Measurements from ENCODE around the gene NBAS. TPM values are rescaled to one million over a fixed set of nuclear protein-coding genes. Genes with fewer than 3 reads are reported as not detected.

NBAS gene
- total and polyA plus RNA-seq, 2 donors (not counting 3 experiments of a cell fraction or from before 2014, with no cell fraction given): 29.4 to 43.0 TPM

- no peak for FAIRE-seq
- H3K9me3 ChIP-seq (replicated peaks; ENCODE audit: control insufficient read depth, insufficient read depth, low read length): no peaks in the 10 kb centered on the region
- no peaks in the 10 kb centered on the region for H3K9me1 ChIP-seq (replicated peaks; ENCODE audit: control insufficient read depth, extremely low read depth, insufficient read depth, low read length)
- no peak overlapping the region for H3K4me2 ChIP-seq (ENCODE audit: insufficient read depth, low read length)
- DNase-seq (ENCODE audit: low read depth, low spot score): no peak
- peaks cover 2% of the 10 kb centered on the region for H3K4me1 ChIP-seq (ENCODE audit: control insufficient read depth, extremely low read depth, insufficient read depth, low read length)
- H3K9ac ChIP-seq (replicated peaks; ENCODE audit: extremely low read depth, insufficient read depth, low read length): no peak overlapping the region
- no peaks in the 10 kb centered on the region for H4K20me1 ChIP-seq (replicated peaks; ENCODE audit: control insufficient read depth, extremely low read depth, insufficient read depth, low read length)
- BruUV-seq (replicated peaks): no TSS peak
- H3K27ac ChIP-seq (ENCODE audit: insufficient read depth, low read depth, low read length): no peak overlapping the region
- intact Hi-C loops (cut with micrococcal nuclease) (no loop called here), dilution Hi-C loops (cut with MboI; ENCODE audit: extremely low pct_ligation_motif_present, low sequenced_read_pairs) (no loop called here)
- TF ChIP-seq JUN (IDR thresholded peaks at IDR 0.05; ENCODE audit: borderline replicate concordance, insufficient read depth, insufficient read length, low read depth): no peak
- TF ChIP-seq MAX (IDR thresholded peaks at IDR 0.05; ENCODE audit: insufficient read depth, insufficient read length): no peak
- TF ChIP-seq CTCF (IDR thresholded peaks at IDR 0.05; ENCODE audit: extremely low read depth in 1 of 2, insufficient read depth in 1 of 2, low read depth in 1 of 2, low read length in 2 of 2): no peak
- no peak for TF ChIP-seq GATA2 (IDR thresholded peaks at IDR 0.05; ENCODE audit: insufficient read depth, insufficient read length, low read depth, low read length)
- TF ChIP-seq FOS (IDR thresholded peaks at IDR 0.05; ENCODE audit: borderline replicate concordance, insufficient read depth, low read length): no peak
- TF ChIP-seq POLR2AphosphoS5 (IDR thresholded peaks at IDR 0.05; ENCODE audit: insufficient read depth, low read depth, low read length): no peak
- TF ChIP-seq EZH2 (IDR thresholded peaks at IDR 0.05; ENCODE audit: borderline replicate concordance, low read depth, low read length, severe bottlenecking): no peak
- no peak for TF ChIP-seq POLR2A (IDR thresholded peaks at IDR 0.05; ENCODE audit: low read depth, low read length)
- TF ChIP-seq MYC (IDR thresholded peaks at IDR 0.05; ENCODE audit: low read depth, low read length): no peak
- no peaks in the 10 kb centered on the region for H3K27me3 ChIP-seq (ENCODE audit: control insufficient read depth in 2 of 2, insufficient read depth in 2 of 2, low read length in 2 of 2)
- no peak overlapping the region for H2AFZ ChIP-seq (ENCODE audit: low read depth, low read length)
- peaks cover 0 to 5% of the 10 kb centered on the region in 2 experiments for H3K36me3 ChIP-seq (ENCODE audit: control insufficient read depth in 2 of 2, extremely low read depth in 1 of 2, insufficient read depth in 2 of 2, low read length in 2 of 2)
- ChIA-PET CTCF (interaction anchor here (1.2 to 1.5 kb wide), 3 partner anchors 10 to 50 kb away, joined by 3 to 4 read pairs (median 3); no protein-coding TSS in a partner anchor), POLR2A (no interaction called here)
- H3K4me3 ChIP-seq (replicated peaks in 1 of 3; ENCODE audit: insufficient read depth in 1 of 3, low read depth in 1 of 3, low read length in 3 of 3): no peak overlapping the region
- H3K79me2 ChIP-seq (ENCODE audit: control insufficient read depth, insufficient read depth, low read length): no peaks in the 10 kb centered on the region
Measured at GRCh38 chr2:15527074-15527739, 33.9 kb downstream of the NBAS start.

All from endothelial cell of umbilical vein (primary cell).